Adipocyte (in vitro differentiated cells): ENCODE data around the gene PMEPA1.
A peak's percentile ranks its signal among the peaks of the same experiment; 100 is the strongest.

Source experiments
- DNase-seq: peaks from one replicate; pipeline ENCODE4 v3.0.0-alpha.2; 2015; ENCODE audit warnings: low read depth
- H3K27me3 ChIP-seq: replicated peaks from 2 replicates; pipeline ENCODE4 v1.7.0; 2013; ENCODE audit warnings: mild to moderate bottlenecking, low read length, moderate library complexity; ENCODE audit not compliant: control insufficient read depth, insufficient read depth
- H3K36me3 ChIP-seq: 2 replicates; pipeline ENCODE4 v1.7.0; 2013; ENCODE audit warnings: low read length, mild to moderate bottlenecking, moderate library complexity; ENCODE audit not compliant: control insufficient read depth, insufficient read depth, severe bottlenecking
- H3K4me1 ChIP-seq: 2 replicates; pipeline ENCODE4 v1.7.0; 2013; ENCODE audit warnings: mild to moderate bottlenecking, low read length, moderate library complexity; ENCODE audit not compliant: control insufficient read depth, insufficient read depth
- H3K4me3 ChIP-seq: 2 replicates; pipeline ENCODE4 v1.7.0; 2013; ENCODE audit warnings: mild to moderate bottlenecking, low read length, moderate library complexity
- H3K9ac ChIP-seq: 2 replicates; pipeline ENCODE4 v1.7.0; 2013; ENCODE audit warnings: mild to moderate bottlenecking, low read length, moderate library complexity
- H3K9me3 ChIP-seq: 2 replicates; pipeline ENCODE4 v1.7.0; 2013; ENCODE audit warnings: mild to moderate bottlenecking, low read length, moderate library complexity; ENCODE audit not compliant: control insufficient read depth

Gene PMEPA1

DNA sequence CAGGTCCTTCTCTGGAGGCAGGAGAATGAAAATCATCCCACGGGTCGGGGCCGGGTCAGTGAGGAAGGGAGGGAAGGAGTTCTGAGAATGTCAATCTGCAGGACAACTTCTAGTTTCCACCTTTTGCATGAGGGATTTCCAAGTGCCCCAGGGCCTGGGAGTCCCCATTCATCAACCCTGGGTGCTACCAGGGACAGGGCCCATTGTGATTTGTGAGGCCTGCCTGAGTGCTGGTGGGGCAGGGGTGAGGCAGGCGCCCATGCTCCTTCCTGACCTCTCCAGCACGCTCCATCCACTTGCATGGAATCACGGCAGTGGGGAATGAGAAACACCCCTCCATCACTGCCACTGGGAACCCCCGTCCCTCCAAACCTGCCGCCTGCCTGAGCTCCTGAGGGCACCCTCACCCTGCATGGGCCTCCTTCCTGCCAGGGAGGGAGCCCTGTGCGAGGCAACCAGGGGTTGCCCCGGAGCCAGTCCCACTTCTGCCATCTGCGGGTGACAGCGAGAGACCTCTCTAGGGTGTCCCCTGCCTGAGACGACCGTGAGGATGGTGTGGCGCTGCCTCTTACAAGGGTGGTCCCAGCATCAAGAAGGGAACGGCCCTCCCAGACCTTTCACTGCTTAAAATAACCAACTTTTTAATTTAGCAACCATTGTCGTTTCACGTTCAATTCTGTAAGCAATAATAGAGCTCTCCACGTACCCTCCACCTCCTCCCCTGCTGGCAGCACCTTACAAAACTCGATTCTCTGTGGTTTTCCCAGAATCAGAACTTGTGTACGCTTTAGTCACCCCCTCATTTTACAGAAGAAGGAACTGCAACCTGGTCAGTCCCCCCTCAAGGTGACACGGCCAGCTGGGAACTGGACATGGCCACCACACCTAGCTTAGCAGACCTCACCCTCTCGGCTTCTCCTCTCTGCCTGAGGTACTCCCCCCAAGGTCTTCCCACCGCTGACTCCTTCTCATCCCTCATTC lies 28.6 kb downstream of the PMEPA1 start:
- Histone ChIP-seq H3K4me1 (no peaks in the 10 kb centered on the region), H3K36me3 (no peaks in the 10 kb centered on the region), H3K9ac (no peak overlapping the region), H3K4me3 (no peak overlapping the region), H3K9me3 (no peaks in the 10 kb centered on the region), H3K27me3 (peaks cover 11% of the 10 kb centered on the region)
- DNase-seq, result no peak

DNA sequence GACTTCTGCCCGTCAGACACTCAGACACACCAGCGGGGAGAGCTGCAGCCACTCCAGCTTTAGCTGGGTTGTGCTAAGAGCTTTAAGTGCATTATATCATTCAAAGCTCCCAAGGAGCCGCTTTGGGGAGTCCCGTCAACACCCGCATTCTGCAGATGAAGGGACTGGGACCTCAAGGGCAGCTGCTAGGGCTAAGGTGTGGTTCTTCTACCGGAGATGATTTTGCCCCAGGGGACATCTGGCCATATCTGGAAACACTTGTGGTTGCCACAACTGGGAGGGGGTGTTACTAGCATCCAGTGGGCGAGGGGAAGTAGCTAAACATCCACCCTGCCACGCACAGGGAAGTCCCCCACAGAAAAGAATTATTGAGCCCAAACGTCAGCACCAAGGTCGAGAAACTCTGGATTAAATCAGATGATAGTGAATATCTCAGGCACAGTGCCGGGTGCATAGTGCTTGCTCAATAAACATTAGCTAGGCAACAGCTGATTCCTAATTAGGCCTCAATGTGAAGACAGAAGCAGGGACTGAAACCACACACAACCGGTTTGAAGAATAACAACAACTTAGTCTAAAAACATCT lies 29.6 kb downstream of the PMEPA1 start:
- Histone ChIP-seq H3K4me3 (no peak overlapping the region), H3K9ac (no peak overlapping the region), H3K27me3 (peaks cover 11% of the 10 kb centered on the region), H3K36me3 (no peaks in the 10 kb centered on the region), H3K4me1 (no peaks in the 10 kb centered on the region), H3K9me3 (no peaks in the 10 kb centered on the region)
- no peak for DNase-seq

DNA sequence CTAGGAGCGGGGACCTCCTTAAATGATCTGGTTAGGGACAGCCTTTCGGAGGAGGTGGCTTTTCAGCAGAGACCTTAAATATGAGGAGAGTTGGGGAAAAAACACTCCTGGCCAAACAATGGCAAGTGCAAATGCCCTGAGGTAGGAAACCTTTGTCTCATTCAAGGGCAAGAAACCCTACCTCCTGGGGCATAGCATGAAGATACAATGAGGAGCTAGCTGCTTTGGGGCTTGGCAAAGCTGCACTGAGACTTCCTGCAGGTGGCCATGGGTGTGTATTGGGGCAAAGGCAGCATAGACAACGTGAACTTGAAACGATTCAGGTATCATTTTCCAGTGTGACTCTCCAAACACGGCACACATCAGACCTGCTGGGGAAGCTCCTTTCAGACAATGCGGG lies 30.7 kb downstream of the PMEPA1 start:
- Histone ChIP-seq H3K36me3 (no peaks in the 10 kb centered on the region), H3K9ac (no peak overlapping the region), H3K27me3 (peaks cover 11% of the 10 kb centered on the region), H3K4me1 (no peaks in the 10 kb centered on the region), H3K9me3 (no peaks in the 10 kb centered on the region), H3K4me3 (no peak overlapping the region)
- no peak for DNase-seq

DNA sequence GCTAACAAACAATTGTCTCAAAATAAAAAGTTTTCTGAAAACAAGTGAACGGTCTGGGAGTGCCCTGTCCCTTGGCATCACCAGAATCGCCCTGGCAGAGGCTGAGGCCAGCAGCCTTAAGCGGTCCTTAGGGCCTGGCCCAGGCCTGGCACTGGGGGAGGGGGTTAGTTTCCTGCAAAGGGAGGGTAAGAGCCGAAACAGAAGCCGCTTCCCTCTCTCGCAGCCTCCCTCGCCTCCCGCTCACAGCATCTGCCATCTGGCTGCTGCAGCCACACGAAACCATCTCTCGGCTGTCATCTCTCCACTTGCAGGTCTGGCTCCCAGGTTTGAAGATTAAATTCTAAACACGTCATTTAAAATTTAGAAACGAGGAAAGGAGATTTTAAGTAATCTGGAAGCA lies 31.5 kb downstream of the PMEPA1 start:
- Histone ChIP-seq H3K9ac (no peak overlapping the region), H3K27me3 (peaks cover 11% of the 10 kb centered on the region), H3K4me1 (no peaks in the 10 kb centered on the region), H3K9me3 (no peaks in the 10 kb centered on the region), H3K36me3 (no peaks in the 10 kb centered on the region), H3K4me3 (no peak overlapping the region)
- DNase-seq, result no peak

DNA sequence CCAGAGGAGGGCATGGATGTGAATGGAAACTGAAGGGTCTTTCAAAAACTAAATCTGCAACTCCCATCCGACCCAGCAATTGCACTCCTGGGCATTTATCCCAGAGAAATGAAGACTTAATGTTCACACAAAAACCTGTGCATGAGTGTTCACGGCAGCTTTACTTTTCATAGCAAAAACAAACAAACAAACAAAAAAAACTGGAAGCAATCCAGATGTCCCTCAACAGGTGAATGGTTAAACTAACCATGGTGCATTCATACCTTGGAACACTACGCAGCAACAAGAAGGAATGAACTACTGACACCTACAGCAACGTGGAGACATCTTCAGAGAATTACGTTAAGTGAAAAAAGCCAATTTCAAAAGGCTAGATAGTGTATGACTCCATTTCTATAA lies 32.2 kb downstream of the PMEPA1 start:
- Histone ChIP-seq H3K4me1 (no peaks in the 10 kb centered on the region), H3K9me3 (no peaks in the 10 kb centered on the region), H3K27me3 (peaks cover 11% of the 10 kb centered on the region), H3K4me3 (no peak overlapping the region), H3K9ac (no peak overlapping the region), H3K36me3 (no peaks in the 10 kb centered on the region)
- no peak for DNase-seq

DNA sequence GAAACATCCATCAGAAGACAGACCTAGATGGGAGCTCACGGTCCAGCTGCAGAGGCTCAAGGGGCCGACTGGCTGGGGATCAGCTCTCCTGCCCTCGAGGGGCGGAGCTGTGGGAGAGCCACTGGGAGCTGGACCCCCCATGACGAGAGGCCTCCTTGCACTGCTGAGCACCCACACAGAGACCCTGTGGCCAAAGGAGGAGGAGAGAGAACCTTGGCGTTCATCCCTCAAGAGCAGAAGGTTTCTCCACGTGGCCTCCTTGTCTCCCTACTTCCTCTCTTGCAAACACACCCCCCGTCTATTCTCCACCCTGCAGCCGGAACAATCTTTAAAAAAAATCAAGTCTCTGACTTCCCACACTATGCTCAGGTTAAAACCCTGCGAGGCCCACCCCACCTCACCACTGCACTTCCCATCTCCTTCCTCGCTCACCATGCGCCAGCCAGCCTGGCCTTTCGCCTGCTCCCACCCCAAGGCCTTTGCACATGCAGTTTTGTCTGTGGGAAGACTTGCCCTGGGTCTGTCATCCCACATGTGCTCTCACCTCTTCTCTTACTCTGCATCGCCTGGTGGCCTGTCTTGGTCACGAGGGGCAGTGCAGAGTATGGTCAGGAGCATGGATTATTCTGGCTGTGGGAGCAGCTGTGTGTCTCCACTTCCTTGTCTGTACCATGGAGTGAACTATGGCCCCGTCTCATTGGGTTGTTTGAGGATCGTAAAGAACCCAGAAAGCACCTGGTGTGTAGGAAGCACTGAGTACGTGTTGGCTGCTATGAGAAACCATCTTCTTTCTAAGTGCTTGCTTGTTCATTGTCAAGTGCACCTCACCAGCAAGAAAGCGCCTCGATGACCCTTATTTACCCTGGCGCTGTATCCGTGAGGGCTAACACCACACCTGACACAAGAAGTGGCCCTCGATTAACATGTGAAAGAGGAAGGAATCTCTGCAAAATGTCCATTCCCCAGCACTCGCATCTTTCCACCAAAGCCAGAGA lies 32.9 kb downstream of the PMEPA1 start:
- Histone ChIP-seq H3K36me3 (no peaks in the 10 kb centered on the region), H3K4me1 (no peaks in the 10 kb centered on the region), H3K9ac (no peak overlapping the region), H3K27me3 (peaks cover 6% of the 10 kb centered on the region), H3K4me3 (no peak overlapping the region), H3K9me3 (no peaks in the 10 kb centered on the region)
- DNase-seq, result no peak

DNA sequence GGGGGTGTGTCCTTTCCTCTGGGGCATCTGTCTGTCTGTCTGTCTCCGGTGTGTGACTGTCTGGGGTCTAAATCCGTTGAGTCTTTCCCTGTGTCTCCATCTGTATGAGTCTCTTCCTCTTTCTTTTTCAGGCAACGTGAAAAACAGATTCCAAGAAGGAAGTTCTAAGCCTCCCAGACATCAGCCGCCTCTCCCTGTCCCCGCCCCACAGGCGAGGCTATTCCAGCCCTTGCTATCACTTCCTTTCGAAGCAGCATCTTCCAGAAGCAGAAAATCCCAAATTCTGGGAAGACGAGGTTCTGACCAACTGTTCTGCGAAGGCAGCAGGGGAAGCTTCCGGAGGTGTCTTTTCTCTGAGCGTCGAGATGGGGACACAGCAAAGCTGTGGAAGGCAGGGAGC lies 34.0 kb downstream of the PMEPA1 start:
- Histone ChIP-seq H3K27me3 (peaks cover 4% of the 10 kb centered on the region), H3K9me3 (no peaks in the 10 kb centered on the region), H3K9ac (no peak overlapping the region), H3K36me3 (no peaks in the 10 kb centered on the region), H3K4me3 (no peak overlapping the region), H3K4me1 (no peaks in the 10 kb centered on the region)
- no peak for DNase-seq

DNA sequence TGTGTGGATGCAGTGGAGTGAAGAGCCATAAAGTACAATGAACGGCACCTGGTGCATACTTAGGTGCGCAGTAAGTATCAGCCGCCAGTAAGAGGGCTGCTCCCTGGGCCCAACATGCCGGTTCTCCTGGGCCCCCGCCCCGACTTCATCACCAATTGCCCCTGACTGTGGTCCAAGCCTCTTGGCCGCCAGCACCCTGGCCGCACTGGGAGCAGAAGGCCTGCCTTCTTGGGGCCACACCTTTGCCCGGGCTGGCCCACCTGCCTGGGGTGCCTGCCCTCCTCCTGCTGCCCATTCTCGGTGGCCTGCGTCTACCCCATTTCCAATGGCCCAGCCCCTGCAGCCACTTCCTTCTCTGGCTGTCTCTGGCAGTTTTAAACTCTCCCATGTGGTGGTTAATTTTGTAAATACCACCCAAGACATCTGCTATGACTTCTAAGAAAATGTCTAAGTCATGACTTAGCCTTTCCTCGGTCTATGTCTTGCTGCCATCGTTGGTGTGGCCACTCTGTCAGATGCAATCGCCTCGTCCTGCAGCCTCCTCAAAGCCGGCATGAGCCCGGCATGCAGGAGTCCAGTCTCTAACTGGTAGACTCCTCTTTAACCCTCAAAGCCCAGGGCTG lies 36.8 kb downstream of the PMEPA1 start:
- no peak for DNase-seq
- H3K9ac ChIP-seq, result no peak overlapping the region
- no peaks in the 10 kb centered on the region for H3K36me3 ChIP-seq
- H3K4me3 ChIP-seq, result no peak overlapping the region
- peaks cover 4% of the 10 kb centered on the region for H3K27me3 ChIP-seq
- no peaks in the 10 kb centered on the region for H3K4me1 ChIP-seq
- no peaks in the 10 kb centered on the region for H3K9me3 ChIP-seq

DNA sequence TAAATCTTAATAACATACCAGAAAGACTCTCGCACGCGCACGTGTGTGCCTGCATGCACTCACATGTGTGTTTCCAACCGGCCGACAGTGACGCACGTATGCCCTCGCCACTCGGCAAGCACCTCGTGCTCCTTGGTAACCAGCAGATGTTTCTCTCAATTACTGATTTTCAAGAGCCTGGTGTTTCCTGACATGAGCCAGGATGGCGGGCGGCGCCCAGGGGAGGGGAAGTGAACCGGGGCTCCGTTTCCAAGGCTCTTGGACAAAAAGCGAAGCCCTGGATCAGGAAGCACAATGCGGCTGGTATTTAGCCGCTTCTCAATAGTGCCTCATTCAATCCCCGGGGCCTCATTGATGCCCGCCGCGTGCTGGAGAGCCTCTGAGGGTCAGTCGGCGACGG lies 37.7 kb downstream of the PMEPA1 start:
- Histone ChIP-seq H3K4me3 (no peak overlapping the region), H3K27me3 (peaks cover 4% of the 10 kb centered on the region), H3K9me3 (no peaks in the 10 kb centered on the region), H3K36me3 (no peaks in the 10 kb centered on the region), H3K4me1 (no peaks in the 10 kb centered on the region), H3K9ac (no peak overlapping the region)
- no peak for DNase-seq

DNA sequence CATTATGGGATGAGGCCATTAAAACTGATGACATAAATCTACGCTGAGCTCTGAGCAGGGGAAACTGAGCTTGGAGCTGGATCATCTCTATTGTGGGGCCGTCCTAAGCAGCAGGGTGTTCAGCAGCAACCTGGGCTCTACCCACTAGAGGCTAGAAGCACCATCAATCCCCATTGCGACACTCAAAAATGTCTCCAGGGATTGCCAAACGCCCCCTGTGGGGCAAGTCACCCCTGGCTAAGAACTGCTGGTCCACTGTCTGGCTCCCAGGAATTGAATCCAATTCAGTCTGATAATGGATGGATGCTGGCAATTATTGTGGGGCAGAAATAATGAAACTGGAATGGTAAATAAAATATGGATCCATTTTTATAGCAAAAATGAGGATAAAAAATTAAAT lies 38.2 kb downstream of the PMEPA1 start:
- no peak overlapping the region for H3K9ac ChIP-seq
- no peaks in the 10 kb centered on the region for H3K9me3 ChIP-seq
- no peaks in the 10 kb centered on the region for H3K36me3 ChIP-seq
- no peaks in the 10 kb centered on the region for H3K27me3 ChIP-seq
- no peaks in the 10 kb centered on the region for H3K4me1 ChIP-seq
- H3K4me3 ChIP-seq, result no peak overlapping the region
- peak; percentile 2 for DNase-seq

DNA sequence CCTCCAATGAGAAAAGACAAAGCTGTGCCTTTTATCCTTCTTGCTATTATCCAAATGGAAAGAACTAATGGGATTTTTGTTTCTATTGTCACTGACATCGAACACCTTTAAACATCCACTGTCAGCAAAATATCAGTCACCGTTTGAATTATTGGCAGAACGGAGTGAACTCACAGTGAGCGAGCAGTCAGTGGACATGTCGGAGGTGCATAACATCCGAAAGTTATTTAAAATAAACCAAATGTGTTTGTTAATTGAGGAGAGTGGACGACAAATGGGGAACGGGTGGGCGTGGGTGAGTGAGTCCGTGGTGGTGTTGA lies 38.8 kb downstream of the PMEPA1 start:
- Histone ChIP-seq H3K36me3 (no peaks in the 10 kb centered on the region), H3K4me1 (no peaks in the 10 kb centered on the region), H3K9me3 (no peaks in the 10 kb centered on the region), H3K4me3 (no peak overlapping the region), H3K9ac (no peak overlapping the region), H3K27me3 (no peaks in the 10 kb centered on the region)
- no peak for DNase-seq
